Astrocyte of the cerebellum (primary cell): Measurements from ENCODE around the gene RAP2B.
"Not testable (repeated sequence)": the region's sequence is repeated elsewhere in the genome, so short reads cannot be mapped to it uniquely, and the experiment has no call there.

Experiments used
- DNase-seq: peaks from one replicate; pipeline ENCODE4 v3.0.0-alpha.2; 2011; ENCODE audit warnings: low read depth
- H3K4me3 ChIP-seq: 2 replicates; pipeline ENCODE4 v1.5.1; 2011; ENCODE audit warnings: mild to moderate bottlenecking, low read depth, low read length, moderate library complexity
- CTCF ChIP-seq: IDR thresholded peaks from 2 replicates; pipeline ENCODE4 v1.5.1; 2012; ENCODE audit warnings: low read length, low read depth, moderate library complexity, mild to moderate bottlenecking; ENCODE audit errors: missing control alignments
- in situ Hi-C: cut with HindIII; loops from 2 replicates; pipeline ENCODE4 v1.10.0; 2017; ENCODE audit warnings: low sequenced_read_pairs

The RAP2B gene

GRCh38 chr3:153192327-153192726 is 30.3 kb downstream of the RAP2B start:
- DNase-seq = no peak
- in situ Hi-C loops = no loop called here
- TF ChIP-seq CTCF = no peak
- no peak overlapping the region for H3K4me3 ChIP-seq

GRCh38 chr3:153193786-153194476 is 31.9 kb downstream of the RAP2B start:
- in situ Hi-C loops, DNase-seq, H3K4me3 ChIP-seq: not testable (repeated sequence)

- DNase-seq = no peak
- TF ChIP-seq CTCF = no peak
- no peak overlapping the region for H3K4me3 ChIP-seq
- in situ Hi-C loops = no loop called here
Observed at GRCh38 chr3:153195349-153195879, 33.4 kb downstream of the RAP2B start.

- no peak overlapping the region for H3K4me3 ChIP-seq
Observed at GRCh38 chr3:153209596-153209995, 47.6 kb downstream of the RAP2B start.

GRCh38 chr3:153210146-153210545 is 48.1 kb downstream of the RAP2B start:
- H3K4me3 ChIP-seq = no peak overlapping the region
- in situ Hi-C loops = no loop called here
- TF ChIP-seq CTCF = no peak
- no peak for DNase-seq

More at GRCh38 chr3:153209596-153209995, 47.6 kb downstream of the RAP2B start:
- in situ Hi-C loops = no loop called here
- DNase-seq = no peak
- no peak for TF ChIP-seq CTCF

GRCh38 chr3:153210660-153211059 is 48.6 kb downstream of the RAP2B start:
- in situ Hi-C loops = no loop called here
- TF ChIP-seq CTCF = no peak

GRCh38 chr3:153215497-153215896 is 53.5 kb downstream of the RAP2B start:
- in situ Hi-C loops = no loop called here
- no peak for DNase-seq
- no peak for TF ChIP-seq CTCF
- H3K4me3 ChIP-seq = no peak overlapping the region

More at GRCh38 chr3:153210660-153211059, 48.6 kb downstream of the RAP2B start:
- no peak for DNase-seq
- no peak overlapping the region for H3K4me3 ChIP-seq
